Heart right ventricle (tissue), 16 donors: ENCODE results near the gene LIMK2. TPM values are rescaled to one million over a fixed set of nuclear protein-coding genes. Genes with fewer than 3 reads are reported as not detected.

Source experiments
- ATAC-seq, 8 donors: fragments of 200-7000 bp; cut with Tn5 transposase; one replicate each; pipeline ENCODE4 v1.9.1; 2020; ENCODE audit warnings: mild to moderate bottlenecking in 8 of 8, moderate library complexity in 8 of 8, moderate number of reproducible peaks in 1 of 8
- DNase-seq, 2 donors: peaks; one replicate each; pipeline ENCODE4 v3.0.0-alpha.2; 2020
- H3K27ac ChIP-seq, 10 donors: fragments of 200-600 bp; sonication (generic) in 2 of 10; one replicate each; pipeline versions ENCODE4 v1.5.0 to v1.8.0; 2020 to 2022; ENCODE audit warnings: mild to moderate bottlenecking in 3 of 10
- H3K27me3 ChIP-seq, 7 donors: fragments of 200-600 bp; one replicate each; pipeline ENCODE4 v1.8.0; 2021 to 2022; ENCODE audit warnings: mild to moderate bottlenecking in 2 of 7
- H3K36me3 ChIP-seq, 9 donors: fragments of 200-600 bp; sonication (generic) in 1 of 9; one replicate each; pipeline versions ENCODE4 v1.5.0 to v1.8.0; 2020 to 2022; ENCODE audit warnings: mild to moderate bottlenecking in 2 of 9
- H3K4me1 ChIP-seq, 9 donors: fragments of 200-600 bp; sonication (generic) in 1 of 9; one replicate each; pipeline versions ENCODE4 v1.5.0 to v1.8.0; 2020 to 2022; ENCODE audit warnings: mild to moderate bottlenecking in 4 of 9
- H3K4me3 ChIP-seq, 10 donors: fragments of 200-600 bp; sonication (generic) in 2 of 10; one replicate each; pipeline versions ENCODE4 v1.5.0 to v1.8.0; 2020 to 2022; ENCODE audit warnings: mild to moderate bottlenecking in 7 of 10, moderate library complexity in 2 of 10
- H3K9me3 ChIP-seq, 11 donors: fragments of 200-600 bp in 10 of 11; sonication (generic) in 2 of 11; one replicate each; pipeline versions ENCODE4 v1.5.0 to v1.8.0; 2013 to 2022; ENCODE audit warnings: mild to moderate bottlenecking in 2 of 11, control low read depth in 1 of 11, moderate library complexity in 1 of 11
- WGBS, 2 donors: extraction: QIAGEN DNeasy Blood & Tissue Kit; methylation state at CpG; one replicate each; pipeline ENCODE4 v1.1.7; 2013; ENCODE audit warnings: inconsistent platforms in 1 of 2; 5-methylcytosine and 5-hydroxymethylcytosine counted together
- intact Hi-C, 10 donors: fragments of 100-400 bp; cut with DNase I; formaldehyde crosslinking; loops; one replicate each; pipeline versions ENCODE4 v1.11.1 to v1.14.2; 2022
- polyA plus RNA-seq, 2 donors: library from polyadenylated mRNA; stranded (reverse); fragments of 200-250 nt; gene quantifications; one replicate each; pipeline ENCODE4 v1.2.3, GENCODE V29; 2013
- total RNA-seq, 10 donors: library from RNA; stranded (reverse); fragmentation: NEBNext Ultra II Directional in 3 of 10; extraction: Animal tissue kit (Norgen Biotek cat#: 25700) in 3 of 10; gene quantifications; one replicate each; pipeline versions ENCODE4 v1.2.1 to v1.2.4, GENCODE V29; 2021 to 2023
- TF ChIP-seq, protein P1 (sequence below), 9 donors: fragments of 200-600 bp; sonication (generic) in 2 of 9; IDR thresholded peaks; one replicate each; pipeline versions ENCODE4 v1.5.0 to v1.8.0; 2021 to 2022; ENCODE audit warnings: antibody characterized with exemption in 9 of 9, mild to moderate bottlenecking in 5 of 9, moderate library complexity in 1 of 9
- donor health status: Arrhythmogenic right ventricular cardiomyopathy.
- donor health status: ischemic (EF 13 %, LVEDD 7.1; RV severe dilation, severe dysfunction).
- donor health status: healthy with polysubstance abuse.
- donor health status: DM: no; HTN: yes; CAD: no.
- donor health status: DM: no; HTN: no; CAD: no.
- donor health status: ischemic (EF 25% LVEDD 6.9; RV normal size, moderate dysfunction).
- donor health status: ischemic (EF 25% LVEDD 5.7; RV mildly dilated, moderate dysfunction).
- donor health status: healthy.
- donor health status: DM: yes; HTN: yes; CAD: no.
- donor health status: Ischemic cardiomyopathy.
- donor health status: ischemic (EF 35%, LVEDD 5.7; RV mildly dilated, moderate dysfunction).
- donor health status: nonischemic (EF 11% LVEDD 7.7; RV severe dilation, severe dysfunction).
- donor health status: DM: yes; HTN: yes; CAD: no.
- donor health status: PGD.
- donor health status: ischemic (EF 29% LVEDD 5.4; RV normal size, mild dysfunction).
- donor health status: nonischemic (EF 23%, LVEDD 6.1; RV moderate dilation, normal function).

Gene LIMK2
- total and polyA plus RNA-seq, 12 donors = 6.0 to 18.8 (median 9.7) TPM

- H3K27ac ChIP-seq = peak overlapping the region in 5 of 10 donors; percentile 16 to 70 (median 43)
- peaks cover 0 to 16% (median 4%) of the 10 kb centered on the region in 9 donors for H3K4me1 ChIP-seq
- DNase-seq = no peak
- intact Hi-C loops = loop anchor here in 7 of 10 donors (5.0 to 10.0 kb wide), 2 partner anchors 56 to 59 kb away; partner anchors contain the start of gene LIMK2 (in 7 of the 7)
- ATAC-seq = peak in 3 of 8 donors; percentile 6 to 10 (median 7)
- TF ChIP-seq, protein P1, sequence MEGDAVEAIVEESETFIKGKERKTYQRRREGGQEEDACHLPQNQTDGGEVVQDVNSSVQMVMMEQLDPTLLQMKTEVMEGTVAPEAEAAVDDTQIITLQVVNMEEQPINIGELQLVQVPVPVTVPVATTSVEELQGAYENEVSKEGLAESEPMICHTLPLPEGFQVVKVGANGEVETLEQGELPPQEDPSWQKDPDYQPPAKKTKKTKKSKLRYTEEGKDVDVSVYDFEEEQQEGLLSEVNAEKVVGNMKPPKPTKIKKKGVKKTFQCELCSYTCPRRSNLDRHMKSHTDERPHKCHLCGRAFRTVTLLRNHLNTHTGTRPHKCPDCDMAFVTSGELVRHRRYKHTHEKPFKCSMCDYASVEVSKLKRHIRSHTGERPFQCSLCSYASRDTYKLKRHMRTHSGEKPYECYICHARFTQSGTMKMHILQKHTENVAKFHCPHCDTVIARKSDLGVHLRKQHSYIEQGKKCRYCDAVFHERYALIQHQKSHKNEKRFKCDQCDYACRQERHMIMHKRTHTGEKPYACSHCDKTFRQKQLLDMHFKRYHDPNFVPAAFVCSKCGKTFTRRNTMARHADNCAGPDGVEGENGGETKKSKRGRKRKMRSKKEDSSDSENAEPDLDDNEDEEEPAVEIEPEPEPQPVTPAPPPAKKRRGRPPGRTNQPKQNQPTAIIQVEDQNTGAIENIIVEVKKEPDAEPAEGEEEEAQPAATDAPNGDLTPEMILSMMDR (IDR thresholded peaks at IDR 0.05) = no peak
- peaks cover 0 to 100% (median 27%) of the 10 kb centered on the region in 9 donors for H3K36me3 ChIP-seq
- no peaks in the 10 kb centered on the region for H3K27me3 ChIP-seq
- H3K9me3 ChIP-seq = no peaks in the 10 kb centered on the region
- H3K4me3 ChIP-seq = no peak overlapping the region
- 88 to 94% methylated on average over 4 of the region's 4 CpGs for WGBS, 2 donors
Observed at GRCh38 chr22:31271026-31271425, 58.9 kb downstream of the LIMK2 start.

DNA sequence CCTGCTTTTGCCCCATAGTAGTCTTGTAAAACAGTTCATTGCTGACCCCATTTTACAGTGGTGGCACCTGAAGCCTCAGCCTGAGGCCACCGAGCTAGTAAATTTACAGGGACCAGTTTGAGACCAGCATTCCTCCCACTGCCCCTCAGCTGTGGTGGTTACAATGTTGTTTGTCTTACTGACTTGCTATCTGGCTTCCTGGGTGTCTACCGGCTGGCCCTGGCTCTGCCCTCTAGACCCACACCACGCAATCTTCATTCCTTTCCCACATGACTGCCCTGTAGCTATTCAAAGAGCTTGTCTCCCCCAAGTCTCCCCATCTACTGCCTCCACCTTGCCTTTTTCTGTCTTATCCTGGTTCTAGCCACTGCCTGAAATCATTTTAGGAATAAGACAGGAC, 59.4 kb downstream of the LIMK2 start:
- DNase-seq = no peak
- H3K36me3 ChIP-seq = peaks cover 0 to 98% (median 28%) of the 10 kb centered on the region in 9 donors
- WGBS, 2 donors = 53 to 75% methylated on average over 3 of the region's 3 CpGs
- no peak overlapping the region for H3K4me3 ChIP-seq
- intact Hi-C loops = loop anchor here in 7 of 10 donors (5.0 to 10.0 kb wide), 2 partner anchors 57 to 59 kb away; partner anchors contain the start of gene LIMK2 (in 7 of the 7)
- TF ChIP-seq, protein P1 (IDR thresholded peaks at IDR 0.05) = no peak
- H3K27ac ChIP-seq = peak overlapping the region in 6 of 10 donors; percentile 16 to 70 (median 34)
- ATAC-seq = peak in 4 of 8 donors; percentile 45 to 56 (median 54)
- H3K4me1 ChIP-seq = peaks cover 0 to 16% (median 4%) of the 10 kb centered on the region in 9 donors
- H3K27me3 ChIP-seq = no peaks in the 10 kb centered on the region
- no peaks in the 10 kb centered on the region for H3K9me3 ChIP-seq

DNA sequence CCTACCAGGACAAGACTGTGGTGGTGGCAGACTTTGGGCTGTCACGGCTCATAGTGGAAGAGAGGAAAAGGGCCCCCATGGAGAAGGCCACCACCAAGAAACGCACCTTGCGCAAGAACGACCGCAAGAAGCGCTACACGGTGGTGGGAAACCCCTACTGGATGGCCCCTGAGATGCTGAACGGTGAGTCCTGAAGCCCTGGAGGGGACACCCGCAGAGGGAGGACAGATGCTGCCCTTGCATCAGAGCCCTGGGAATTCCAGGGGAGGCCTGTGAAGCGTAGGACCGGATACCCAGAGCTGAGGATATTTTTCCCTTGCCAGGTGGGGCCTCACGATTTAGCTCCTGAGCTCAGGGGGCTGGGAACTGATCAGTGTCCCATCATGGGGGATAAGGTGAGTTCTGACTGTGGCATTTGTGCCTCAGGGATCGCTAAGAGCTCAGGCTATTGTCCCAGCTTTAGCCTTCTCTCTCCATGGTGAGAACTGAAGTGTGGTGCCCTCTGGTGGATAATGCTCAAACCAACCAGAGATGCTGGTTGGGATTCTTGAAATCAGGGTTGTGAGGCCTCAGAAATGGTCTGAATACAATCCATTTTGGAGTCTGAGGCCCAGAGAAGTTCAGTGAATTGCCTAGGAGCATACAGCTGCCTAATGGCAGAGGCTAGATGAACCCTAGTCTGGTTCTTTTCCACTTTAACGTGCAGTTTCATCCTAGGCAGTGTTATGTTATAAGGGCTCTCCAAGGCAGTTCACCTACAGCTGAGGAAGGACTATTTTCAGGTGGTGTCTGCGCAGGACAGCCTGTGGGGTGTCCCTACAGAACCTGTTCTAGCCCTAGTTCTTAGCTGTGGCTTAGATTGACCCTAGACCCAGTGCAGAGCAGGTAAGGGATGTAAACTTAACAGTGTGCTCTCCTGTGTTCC, 60.7 kb downstream of the LIMK2 start:
- Histone ChIP-seq H3K4me1 (peaks cover 0 to 16% (median 4%) of the 10 kb centered on the region in 9 donors), H3K9me3 (no peaks in the 10 kb centered on the region), H3K36me3 (peaks cover 0 to 97% (median 27%) of the 10 kb centered on the region in 9 donors), H3K27ac (peak overlapping the region in 2 of 10 donors; percentile 7 to 41), H3K27me3 (no peaks in the 10 kb centered on the region), H3K4me3 (no peak overlapping the region)
- intact Hi-C loops = loop anchor here in 7 of 10 donors (5.0 to 10.0 kb wide), 2 partner anchors 58 to 60 kb away; partner anchors contain the start of gene LIMK2 (in 7 of the 7)
- TF ChIP-seq, protein P1 (IDR thresholded peaks at IDR 0.05) = peak; percentile 53 to 81 (median 76)
- DNase-seq (peak in 1 of 2 donors; percentile 64), ATAC-seq (peak; percentile 57 to 85 (median 76))
- WGBS, 2 donors = 69 to 70% methylated on average over 15 of the region's 15 CpGs

DNA sequence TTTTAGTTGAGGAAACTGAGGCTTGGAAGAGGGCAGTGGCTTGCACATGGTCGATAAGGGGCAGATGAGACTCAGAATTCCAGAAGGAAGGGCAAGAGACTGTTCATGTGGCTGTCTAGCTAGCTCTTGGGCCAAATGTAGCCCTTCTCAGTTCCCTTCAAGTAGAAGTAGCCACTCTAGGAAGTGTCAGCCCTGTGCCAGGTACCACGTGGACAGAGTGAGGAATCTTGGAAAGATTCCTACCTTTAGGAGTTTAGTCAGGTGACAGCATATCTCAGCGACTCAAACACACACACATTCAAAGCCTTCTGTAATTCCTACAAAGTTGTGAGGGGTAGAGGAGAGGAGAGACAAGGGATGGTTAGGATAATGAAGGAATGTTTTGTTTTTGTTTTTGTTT, 61.9 kb downstream of the LIMK2 start:
- no peaks in the 10 kb centered on the region for H3K9me3 ChIP-seq
- intact Hi-C loops = loop anchor here in 7 of 10 donors (5.0 to 10.0 kb wide), 2 partner anchors 59 to 62 kb away; partner anchors contain the start of gene LIMK2 (in 7 of the 7)
- peaks cover 0 to 16% (median 4%) of the 10 kb centered on the region in 9 donors for H3K4me1 ChIP-seq
- no peaks in the 10 kb centered on the region for H3K27me3 ChIP-seq
- H3K27ac ChIP-seq = no peak overlapping the region
- H3K36me3 ChIP-seq = peaks cover 0 to 97% (median 31%) of the 10 kb centered on the region in 9 donors
- WGBS, 2 donors = 72% methylated on average over 3 of the region's 3 CpGs
- ATAC-seq (no peak), DNase-seq (no peak)
- H3K4me3 ChIP-seq = no peak overlapping the region
- TF ChIP-seq, protein P1 (IDR thresholded peaks at IDR 0.05) = no peak
